ENCODE measurements around the gene RORB. TPM values are rescaled to one million over a fixed set of nuclear protein-coding genes. Genes with fewer than 3 reads are reported as not detected.

The RORB gene
- total RNA-seq, 4 donors from 2014 or later, result 2.0 to 3.6 (median 3.0) TPM

DNA sequence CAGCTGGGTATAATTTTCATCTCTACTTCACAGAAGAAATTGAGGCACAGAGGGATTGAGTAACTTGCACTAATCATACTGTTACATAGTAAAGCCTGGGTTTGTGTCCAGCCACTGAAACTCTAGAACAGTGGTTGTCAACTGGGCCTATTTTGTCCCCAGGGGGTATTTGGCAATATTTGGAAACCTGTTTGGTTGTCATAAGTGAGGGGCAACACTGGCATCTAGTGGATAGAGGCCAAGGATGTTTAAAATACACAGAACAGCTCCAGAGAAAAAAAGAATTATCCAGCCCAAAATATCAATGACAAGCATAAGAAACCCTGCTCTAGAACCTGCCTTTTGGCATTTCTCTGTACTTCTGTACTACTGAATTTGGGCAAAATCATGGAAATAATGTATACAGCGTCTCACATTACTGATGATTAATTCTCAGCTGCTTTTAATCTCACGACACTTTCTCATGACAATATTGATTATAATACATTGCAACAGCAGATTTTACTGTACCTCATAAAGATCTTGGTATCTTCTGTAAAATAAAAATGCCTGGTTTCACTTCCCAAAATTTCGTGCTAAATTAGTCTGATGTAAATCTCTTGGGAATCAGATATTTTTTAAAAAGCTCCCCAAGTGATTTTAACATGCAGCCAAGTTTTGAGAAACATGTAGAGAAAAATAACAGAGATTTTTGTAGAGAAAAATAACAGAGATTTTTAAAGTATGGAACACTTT is 112.7 kb downstream of the RORB start:
- 58 to 64% methylated on average over 3 of the region's 3 CpGs for WGBS, 2 donors
- no peak overlapping the region for H3K27ac ChIP-seq
- TF ChIP-seq EP300 (IDR thresholded peaks at IDR 0.05) (no peak), POLR2A (IDR thresholded peaks at IDR 0.05) (no peak)
- TF ChIP-seq, protein P1, sequence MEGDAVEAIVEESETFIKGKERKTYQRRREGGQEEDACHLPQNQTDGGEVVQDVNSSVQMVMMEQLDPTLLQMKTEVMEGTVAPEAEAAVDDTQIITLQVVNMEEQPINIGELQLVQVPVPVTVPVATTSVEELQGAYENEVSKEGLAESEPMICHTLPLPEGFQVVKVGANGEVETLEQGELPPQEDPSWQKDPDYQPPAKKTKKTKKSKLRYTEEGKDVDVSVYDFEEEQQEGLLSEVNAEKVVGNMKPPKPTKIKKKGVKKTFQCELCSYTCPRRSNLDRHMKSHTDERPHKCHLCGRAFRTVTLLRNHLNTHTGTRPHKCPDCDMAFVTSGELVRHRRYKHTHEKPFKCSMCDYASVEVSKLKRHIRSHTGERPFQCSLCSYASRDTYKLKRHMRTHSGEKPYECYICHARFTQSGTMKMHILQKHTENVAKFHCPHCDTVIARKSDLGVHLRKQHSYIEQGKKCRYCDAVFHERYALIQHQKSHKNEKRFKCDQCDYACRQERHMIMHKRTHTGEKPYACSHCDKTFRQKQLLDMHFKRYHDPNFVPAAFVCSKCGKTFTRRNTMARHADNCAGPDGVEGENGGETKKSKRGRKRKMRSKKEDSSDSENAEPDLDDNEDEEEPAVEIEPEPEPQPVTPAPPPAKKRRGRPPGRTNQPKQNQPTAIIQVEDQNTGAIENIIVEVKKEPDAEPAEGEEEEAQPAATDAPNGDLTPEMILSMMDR (IDR thresholded peaks at IDR 0.05), result no peak

DNA sequence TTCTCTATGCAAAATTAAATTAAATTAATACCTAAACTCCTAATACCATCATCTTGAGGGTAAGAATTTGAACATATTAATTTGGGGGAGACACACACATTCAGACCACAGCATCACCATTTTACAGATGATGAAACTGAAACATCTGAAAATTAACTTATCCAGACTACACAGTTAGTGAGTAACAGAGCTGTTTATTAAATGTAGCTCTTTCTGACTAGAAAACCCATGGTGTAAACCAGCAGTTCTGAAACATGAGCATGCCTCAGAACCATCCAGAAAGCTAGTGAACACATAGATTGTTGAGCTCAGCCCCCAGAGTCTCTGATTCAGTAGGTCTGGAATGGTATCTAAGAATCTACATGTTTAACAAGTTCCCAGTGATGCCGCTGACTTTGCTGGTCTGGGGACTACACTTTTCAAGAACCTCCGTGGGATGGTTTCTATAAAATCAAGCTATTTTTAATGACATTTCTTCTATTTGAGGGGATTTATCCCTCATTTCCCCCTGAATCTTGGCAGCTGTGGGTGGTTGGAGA is 113.5 kb downstream of the RORB start:
- 68 to 72% methylated on average over 2 of the region's 2 CpGs for WGBS, 2 donors
- no peak for DNase-seq (ENCODE audit: low spot score in 2 of 2)
- TF ChIP-seq, protein P1 (IDR thresholded peaks at IDR 0.05), result no peak
- TF ChIP-seq POLR2A (IDR thresholded peaks at IDR 0.05) (no peak), EP300 (IDR thresholded peaks at IDR 0.05) (no peak)
- Histone ChIP-seq H3K27me3 (no peaks in the 10 kb centered on the region), H3K4me3 (no peak overlapping the region), H3K36me3 (no peaks in the 10 kb centered on the region), H3K9me3 (no peaks in the 10 kb centered on the region), H3K27ac (no peak overlapping the region), H3K4me1 (no peaks in the 10 kb centered on the region)

More for the DNA sequence above, 112.7 kb downstream of the RORB start:
- Histone ChIP-seq H3K4me1 (no peaks in the 10 kb centered on the region), H3K9me3 (no peaks in the 10 kb centered on the region), H3K4me3 (no peak overlapping the region), H3K36me3 (no peaks in the 10 kb centered on the region), H3K27me3 (no peaks in the 10 kb centered on the region)
- no peak for DNase-seq (ENCODE audit: low spot score in 2 of 2)

DNA sequence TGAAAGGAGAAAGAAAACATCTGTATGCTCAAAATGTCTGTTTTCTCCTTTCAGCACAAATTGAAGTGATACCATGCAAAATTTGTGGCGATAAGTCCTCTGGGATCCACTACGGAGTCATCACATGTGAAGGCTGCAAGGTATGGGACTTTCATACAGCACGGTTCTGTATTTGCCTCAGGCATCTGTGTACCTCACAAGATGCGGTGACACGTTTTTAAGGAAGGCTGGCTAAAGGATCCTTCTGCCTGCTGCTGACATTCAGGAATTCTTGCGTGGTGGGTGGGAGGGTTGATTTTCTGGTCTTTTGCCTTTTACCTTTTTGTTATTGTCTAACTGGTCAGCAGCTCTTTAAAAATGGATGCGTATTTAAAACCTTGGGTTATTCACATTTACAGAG is 133.1 kb downstream of the RORB start:
- Histone ChIP-seq H3K27ac (no peak overlapping the region), H3K36me3 (no peaks in the 10 kb centered on the region), H3K27me3 (no peaks in the 10 kb centered on the region), H3K9me3 (no peaks in the 10 kb centered on the region), H3K4me1 (no peaks in the 10 kb centered on the region), H3K4me3 (no peak overlapping the region)
- WGBS, 2 donors, result 62 to 72% methylated on average over 7 of the region's 7 CpGs
- TF ChIP-seq, protein P1 (IDR thresholded peaks at IDR 0.05), result no peak
- TF ChIP-seq POLR2A (IDR thresholded peaks at IDR 0.05), result no peak
- no peak for TF ChIP-seq EP300 (IDR thresholded peaks at IDR 0.05)
- DNase-seq (ENCODE audit: low spot score in 2 of 2), result no peak

DNA sequence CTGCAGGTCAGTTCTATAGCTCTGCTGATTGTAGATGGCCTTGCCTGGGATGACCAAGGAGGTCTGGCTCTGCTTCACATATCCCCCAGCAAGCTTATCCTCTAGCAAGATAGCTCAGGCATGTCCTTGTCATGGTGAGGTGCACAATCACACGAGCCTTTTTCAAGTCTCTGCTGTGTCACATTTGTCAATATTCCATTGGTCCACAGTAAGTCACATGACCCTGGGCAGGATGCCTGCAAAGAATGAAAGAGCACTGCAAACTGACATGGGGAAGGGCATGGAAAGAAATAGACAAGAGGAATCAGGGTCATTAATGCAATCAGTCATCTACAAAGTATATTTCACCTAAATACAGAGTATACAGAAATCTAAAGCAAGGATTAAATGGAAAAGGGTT is 142.0 kb downstream of the RORB start:
- H3K4me3 ChIP-seq, result no peak overlapping the region
- DNase-seq (ENCODE audit: low spot score in 2 of 2), result no peak
- WGBS, 2 donors, result 74 to 82% methylated on average over 1 of the region's 1 CpG

DNA sequence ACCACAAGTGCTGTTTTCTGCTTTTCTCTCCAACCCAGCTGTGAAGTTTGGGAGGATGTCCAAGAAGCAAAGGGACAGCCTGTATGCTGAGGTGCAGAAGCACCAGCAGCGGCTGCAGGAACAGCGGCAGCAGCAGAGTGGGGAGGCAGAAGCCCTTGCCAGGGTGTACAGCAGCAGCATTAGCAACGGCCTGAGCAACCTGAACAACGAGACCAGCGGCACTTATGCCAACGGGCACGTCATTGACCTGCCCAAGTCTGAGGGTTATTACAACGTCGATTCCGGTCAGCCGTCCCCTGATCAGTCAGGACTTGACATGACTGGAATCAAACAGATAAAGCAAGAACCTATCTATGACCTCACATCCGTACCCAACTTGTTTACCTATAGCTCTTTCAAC is 145.2 kb downstream of the RORB start:
- Histone ChIP-seq H3K9me3 (no peaks in the 10 kb centered on the region), H3K36me3 (no peaks in the 10 kb centered on the region), H3K4me3 (no peak overlapping the region), H3K4me1 (no peaks in the 10 kb centered on the region), H3K27me3 (no peaks in the 10 kb centered on the region), H3K27ac (no peak overlapping the region)
- TF ChIP-seq EP300 (IDR thresholded peaks at IDR 0.05), result no peak
- TF ChIP-seq, protein P1 (IDR thresholded peaks at IDR 0.05), result no peak
- TF ChIP-seq POLR2A (IDR thresholded peaks at IDR 0.05), result no peak
- WGBS, 2 donors, result 91 to 92% methylated on average over 12 of the region's 12 CpGs
- no peak for DNase-seq (ENCODE audit: low spot score in 2 of 2)

More for the DNA sequence above, 142.0 kb downstream of the RORB start:
- H3K9me3 ChIP-seq, result no peaks in the 10 kb centered on the region
- no peaks in the 10 kb centered on the region for H3K4me1 ChIP-seq
- TF ChIP-seq, protein P1 (IDR thresholded peaks at IDR 0.05), result no peak
- no peak for TF ChIP-seq EP300 (IDR thresholded peaks at IDR 0.05)
- no peak for TF ChIP-seq POLR2A (IDR thresholded peaks at IDR 0.05)
- no peak overlapping the region for H3K27ac ChIP-seq
- H3K27me3 ChIP-seq, result no peaks in the 10 kb centered on the region
- no peaks in the 10 kb centered on the region for H3K36me3 ChIP-seq

All from tibial nerve (tissue), 4 donors.